CD4-positive, alpha-beta T cell treated with Interleukin-15 for 4 hours (primary cell): ENCODE measurements around the gene PCDHGB6.
"Not testable (repeated sequence)": the region's sequence is repeated elsewhere in the genome, so short reads cannot be mapped to it uniquely, and the experiment has no call there.

Experiments used
- DNase-seq: peaks from one replicate; pipeline ENCODE4 v3.0.0-alpha.2; 2020; ENCODE audit warnings: low spot score

PCDHGB6 gene

DNA sequence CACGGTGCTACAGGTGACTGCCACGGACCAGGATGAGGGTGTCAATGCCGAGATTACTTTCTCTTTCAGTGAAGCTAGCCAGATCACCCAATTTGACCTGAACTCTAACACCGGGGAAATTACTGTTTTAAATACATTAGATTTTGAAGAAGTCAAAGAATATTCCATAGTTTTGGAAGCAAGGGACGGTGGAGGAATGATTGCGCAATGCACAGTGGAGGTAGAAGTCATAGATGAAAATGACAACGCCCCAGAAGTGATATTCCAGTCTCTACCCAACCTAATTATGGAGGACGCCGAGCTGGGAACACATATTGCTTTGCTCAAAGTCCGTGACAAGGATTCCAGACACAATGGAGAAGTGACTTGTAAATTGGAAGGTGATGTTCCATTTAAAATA, 19.2 kb upstream of the PCDHGB6 start:
- DNase-seq: no peak

DNA sequence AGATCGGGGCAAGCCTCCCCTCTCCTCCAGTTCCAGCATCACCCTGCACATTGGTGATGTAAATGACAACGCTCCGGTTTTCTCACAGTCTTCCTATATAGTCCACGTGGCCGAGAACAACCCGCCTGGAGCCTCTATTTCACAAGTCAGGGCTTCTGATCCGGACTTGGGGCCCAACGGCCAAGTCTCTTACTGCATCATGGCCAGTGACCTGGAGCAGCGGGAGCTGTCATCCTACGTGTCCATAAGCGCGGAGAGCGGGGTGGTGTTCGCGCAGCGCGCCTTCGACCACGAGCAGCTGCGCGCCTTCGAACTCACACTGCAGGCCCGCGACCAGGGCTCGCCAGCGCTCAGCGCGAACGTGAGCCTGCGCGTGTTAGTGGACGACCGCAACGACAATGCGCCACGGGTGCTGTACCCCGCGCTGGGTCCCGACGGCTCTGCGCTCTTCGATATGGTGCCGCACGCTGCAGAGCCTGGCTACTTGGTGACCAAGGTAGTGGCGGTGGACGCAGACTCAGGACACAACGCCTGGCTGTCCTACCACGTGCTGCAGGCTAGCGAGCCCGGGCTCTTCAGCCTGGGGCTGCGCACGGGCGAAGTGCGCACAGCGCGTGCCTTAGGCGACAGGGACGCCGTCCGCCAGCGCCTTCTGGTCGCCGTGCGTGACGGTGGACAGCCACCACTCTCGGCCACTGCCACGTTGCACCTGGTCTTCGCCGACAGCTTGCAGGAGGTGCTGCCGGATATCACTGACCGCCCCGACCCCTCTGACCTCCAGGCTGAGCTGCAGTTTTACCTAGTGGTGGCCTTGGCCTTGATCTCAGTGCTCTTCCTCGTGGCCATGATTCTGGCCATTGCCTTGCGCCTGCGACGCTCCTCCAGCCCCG, 18.4 kb upstream of the PCDHGB6 start:
- no peak for DNase-seq

DNA sequence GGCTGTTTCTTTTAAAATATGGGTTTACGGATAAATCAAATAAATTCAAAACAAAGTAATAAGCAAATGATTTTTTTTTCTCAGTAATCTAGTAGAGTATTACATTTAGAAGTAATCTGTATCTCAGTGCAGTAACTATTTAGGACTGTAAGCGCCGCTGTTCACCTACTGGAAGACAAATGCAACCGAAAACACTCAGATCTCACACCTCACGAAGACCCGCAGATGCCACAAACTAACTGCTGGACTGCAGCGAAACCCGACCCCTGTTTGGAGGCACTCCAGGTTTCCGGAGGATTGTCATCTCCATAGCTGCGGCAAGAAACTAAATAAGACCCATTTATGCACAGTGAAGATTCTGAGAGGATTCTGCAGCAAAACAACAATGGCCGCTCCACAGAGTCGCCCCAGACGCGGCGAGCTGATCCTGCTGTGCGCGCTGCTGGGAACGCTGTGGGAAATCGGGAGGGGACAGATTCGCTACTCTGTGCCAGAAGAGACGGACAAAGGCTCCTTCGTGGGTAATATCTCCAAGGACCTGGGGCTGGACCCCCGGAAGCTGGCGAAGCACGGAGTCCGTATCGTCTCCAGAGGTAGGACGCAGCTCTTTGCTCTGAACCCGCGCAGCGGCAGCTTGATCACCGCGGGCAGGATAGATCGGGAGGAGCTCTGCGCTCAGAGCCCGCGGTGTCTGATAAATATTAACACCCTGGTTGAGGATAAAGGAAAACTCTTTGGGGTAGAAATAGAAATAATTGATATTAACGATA, 15.2 kb upstream of the PCDHGB6 start, which contains the start of gene PCDHGA8:
Gene PCDHGA8, plus strand, starts transcription at position 205 of the 770 bp plus-strand sequence. Its CDS starts 181 bp downstream, at position 386.
- no peak for DNase-seq

DNA sequence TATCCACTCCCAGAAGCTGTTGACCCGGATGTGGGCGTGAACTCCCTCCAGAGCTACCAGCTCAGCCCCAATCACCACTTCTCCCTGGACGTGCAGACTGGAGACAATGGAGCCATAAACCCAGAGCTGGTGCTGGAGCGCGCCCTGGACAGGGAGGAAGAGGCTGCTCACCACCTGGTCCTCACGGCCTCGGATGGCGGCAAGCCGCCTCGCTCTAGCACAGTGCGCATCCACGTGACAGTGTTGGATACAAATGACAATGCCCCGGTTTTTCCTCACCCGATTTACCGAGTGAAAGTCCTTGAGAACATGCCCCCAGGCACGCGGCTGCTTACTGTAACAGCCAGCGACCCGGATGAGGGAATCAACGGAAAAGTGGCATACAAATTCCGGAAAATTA, 14.6 kb upstream of the PCDHGB6 start:
- DNase-seq: no peak

DNA sequence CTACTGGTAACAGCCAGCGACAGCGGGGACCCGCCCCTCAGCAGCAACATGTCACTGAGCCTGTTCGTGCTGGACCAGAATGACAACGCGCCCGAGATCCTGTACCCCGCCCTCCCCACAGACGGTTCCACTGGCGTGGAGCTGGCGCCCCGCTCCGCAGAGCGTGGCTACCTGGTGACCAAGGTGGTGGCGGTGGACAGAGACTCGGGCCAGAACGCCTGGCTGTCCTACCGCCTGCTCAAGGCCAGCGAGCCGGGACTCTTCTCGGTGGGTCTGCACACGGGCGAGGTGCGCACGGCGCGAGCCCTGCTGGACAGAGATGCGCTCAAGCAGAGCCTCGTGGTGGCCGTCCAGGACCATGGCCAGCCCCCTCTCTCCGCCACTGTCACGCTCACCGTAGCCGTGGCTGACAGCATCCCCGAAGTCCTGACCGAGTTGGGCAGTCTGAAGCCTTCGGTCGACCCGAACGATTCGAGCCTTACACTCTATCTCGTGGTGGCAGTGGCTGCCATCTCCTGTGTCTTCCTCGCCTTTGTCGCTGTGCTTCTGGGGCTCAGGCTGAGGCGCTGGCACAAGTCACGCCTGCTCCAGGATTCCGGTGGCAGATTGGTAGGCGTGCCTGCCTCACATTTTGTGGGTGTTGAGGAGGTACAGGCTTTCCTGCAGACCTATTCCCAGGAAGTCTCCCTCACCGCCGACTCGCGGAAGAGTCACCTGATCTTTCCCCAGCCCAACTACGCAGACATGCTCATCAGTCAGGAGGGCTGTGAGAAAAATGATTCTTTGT, 13.2 kb upstream of the PCDHGB6 start:
- DNase-seq: not testable (repeated sequence)

DNA sequence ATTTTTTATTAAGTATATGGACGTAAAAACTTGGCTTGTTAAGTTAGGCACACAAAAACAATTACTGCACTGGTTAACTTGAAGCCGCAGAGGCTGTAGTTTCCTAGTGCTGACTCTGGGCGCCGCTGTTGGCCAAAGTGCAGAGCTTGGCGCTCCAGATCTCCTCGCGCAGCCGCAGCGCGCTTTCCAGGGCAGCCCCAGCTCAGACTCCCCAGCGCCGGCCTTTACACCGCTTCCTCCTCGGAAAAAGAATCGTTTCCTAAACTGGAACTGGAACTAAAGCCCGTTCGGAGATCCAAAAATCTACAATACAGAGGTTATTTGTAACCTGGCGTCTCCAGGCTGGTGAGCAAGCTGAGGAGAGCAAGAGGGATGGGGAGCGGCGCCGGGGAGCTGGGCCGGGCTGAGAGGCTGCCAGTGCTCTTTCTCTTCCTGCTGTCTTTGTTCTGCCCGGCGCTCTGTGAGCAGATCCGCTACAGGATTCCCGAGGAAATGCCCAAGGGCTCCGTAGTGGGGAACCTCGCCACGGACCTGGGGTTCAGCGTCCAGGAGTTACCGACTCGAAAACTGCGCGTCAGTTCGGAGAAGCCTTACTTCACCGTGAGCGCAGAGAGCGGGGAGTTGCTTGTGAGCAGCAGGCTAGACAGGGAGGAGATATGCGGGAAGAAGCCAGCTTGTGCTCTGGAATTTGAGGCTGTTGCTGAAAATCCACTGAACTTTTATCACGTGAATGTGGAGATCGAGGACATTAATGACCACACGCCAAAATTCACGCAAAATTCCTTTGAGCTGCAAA, 9.9 kb upstream of the PCDHGB6 start, which contains the start of gene PCDHGB5:
Gene PCDHGB5, plus strand, starts transcription at position 192 of the 796 bp plus-strand sequence. Its CDS starts 181 bp downstream, at position 373.
- DNase-seq: peak; percentile 31

DNA sequence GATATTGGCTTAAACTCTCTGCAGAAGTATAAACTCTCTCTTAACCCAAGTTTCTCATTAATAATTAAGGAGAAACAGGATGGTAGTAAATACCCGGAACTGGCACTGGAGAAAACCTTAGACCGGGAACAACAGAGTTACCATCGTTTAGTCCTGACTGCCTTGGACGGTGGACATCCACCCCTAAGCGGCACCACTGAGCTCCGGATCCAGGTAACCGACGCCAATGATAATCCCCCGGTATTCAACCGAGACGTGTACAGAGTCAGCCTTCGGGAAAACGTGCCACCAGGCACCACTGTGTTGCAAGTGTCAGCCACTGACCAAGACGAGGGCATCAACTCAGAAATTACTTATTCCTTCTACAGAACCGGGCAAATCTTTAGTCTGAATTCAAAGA, 9.2 kb upstream of the PCDHGB6 start:
- DNase-seq: no peak

DNA sequence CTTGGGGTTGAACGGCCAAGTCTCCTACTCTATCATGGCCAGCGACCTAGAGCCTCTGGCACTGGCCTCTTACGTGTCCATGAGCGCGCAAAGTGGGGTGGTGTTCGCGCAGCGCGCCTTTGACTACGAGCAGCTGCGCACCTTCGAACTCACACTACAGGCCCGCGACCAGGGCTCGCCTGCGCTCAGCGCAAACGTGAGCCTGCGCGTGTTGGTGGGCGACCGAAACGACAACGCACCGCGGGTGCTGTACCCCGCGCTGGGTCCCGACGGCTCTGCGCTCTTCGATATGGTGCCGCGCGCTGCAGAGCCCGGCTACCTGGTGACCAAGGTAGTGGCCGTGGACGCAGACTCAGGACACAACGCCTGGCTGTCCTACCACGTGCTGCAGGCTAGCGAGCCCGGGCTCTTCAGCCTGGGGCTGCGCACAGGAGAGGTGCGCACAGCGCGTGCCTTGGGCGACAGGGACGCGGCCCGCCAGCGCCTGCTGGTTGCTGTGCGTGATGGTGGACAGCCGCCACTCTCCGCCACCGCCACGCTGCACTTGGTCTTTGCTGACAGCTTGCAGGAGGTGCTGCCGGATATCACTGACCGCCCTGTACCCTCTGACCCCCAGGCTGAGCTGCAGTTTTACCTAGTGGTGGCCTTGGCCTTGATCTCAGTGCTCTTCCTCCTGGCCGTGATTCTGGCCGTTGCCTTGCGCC, 8.1 kb upstream of the PCDHGB6 start:
- DNase-seq: no peak

DNA sequence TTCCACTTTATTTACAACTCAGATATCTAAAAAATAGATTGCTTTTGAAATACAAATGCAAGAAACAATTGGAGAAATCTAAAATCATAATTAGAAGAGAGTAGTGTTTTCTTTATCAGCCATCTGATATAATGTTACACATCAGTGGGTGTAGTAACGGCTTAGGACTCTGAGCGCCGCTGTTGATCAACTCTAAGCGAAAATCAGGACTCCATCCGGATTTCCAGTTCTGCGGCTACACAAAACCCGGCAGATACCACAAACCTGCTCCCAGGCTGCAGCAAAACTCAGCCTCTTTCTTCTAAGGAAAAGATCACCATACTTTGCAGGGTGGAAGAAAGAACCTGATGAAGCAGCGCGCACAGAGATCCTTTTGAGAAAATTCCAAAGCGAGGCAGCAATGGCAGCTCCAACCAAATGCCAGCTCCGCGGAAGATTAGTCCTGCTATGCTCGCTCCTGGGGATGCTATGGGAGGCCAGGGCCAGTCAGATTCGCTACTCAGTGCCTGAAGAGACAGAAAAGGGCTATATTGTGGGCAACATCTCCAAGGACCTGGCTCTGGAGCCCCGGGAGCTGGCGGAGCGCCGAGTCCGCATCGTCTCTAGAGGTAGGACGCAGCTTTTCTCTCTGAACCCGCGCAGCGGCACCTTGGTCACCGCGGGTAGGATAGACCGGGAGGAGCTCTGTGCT, 5.1 kb upstream of the PCDHGB6 start, which contains the start of gene PCDHGA9:
Gene PCDHGA9, plus strand, starts transcription at position 226 of the 691 bp plus-strand sequence. Its CDS starts 175 bp downstream, at position 401.
- no peak for DNase-seq

DNA sequence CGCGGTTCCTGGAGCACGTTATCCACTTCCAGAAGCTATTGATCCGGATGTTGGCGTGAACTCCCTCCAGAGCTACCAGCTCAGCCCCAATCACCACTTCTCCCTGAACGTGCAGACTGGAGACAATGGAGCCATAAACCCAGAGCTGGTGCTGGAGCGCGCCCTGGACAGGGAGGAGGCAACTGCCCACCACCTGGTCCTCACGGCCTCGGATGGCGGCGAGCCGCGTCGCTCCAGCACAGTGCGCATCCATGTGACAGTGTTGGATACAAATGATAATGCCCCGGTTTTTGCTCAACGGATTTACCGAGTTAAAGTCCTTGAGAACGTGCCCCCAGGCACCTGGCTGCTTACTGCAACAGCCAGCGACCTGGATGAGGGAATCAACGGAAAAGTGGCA, 4.4 kb upstream of the PCDHGB6 start:
- DNase-seq: no peak

DNA sequence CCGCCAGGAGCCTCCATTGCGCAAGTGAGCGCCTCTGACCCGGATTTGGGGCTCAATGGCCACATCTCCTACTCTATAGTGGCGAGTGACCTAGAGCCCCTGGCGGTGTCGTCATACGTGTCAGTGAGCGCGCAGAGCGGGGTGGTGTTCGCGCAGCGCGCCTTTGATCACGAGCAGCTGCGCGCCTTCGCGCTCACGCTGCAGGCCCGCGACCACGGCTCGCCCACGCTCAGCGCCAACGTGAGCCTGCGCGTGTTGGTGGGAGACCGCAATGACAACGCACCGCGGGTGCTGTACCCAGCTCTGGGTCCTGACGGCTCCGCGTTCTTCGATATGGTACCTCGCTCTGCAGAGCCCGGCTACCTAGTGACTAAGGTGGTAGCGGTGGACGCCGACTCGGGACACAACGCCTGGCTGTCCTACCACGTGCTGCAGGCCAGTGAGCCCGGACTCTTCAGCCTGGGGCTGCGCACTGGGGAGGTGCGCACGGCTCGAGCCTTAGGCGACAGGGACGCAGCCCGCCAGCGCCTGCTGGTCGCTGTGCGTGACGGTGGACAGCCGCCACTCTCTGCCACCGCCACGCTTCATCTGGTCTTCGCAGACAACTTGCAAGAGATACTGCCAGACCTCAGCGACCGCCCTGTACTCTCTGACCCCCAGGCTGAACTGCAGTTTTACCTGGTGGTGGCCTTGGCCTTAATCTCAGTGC, 1.9 kb downstream of the PCDHGB6 start:
- DNase-seq: no peak

DNA sequence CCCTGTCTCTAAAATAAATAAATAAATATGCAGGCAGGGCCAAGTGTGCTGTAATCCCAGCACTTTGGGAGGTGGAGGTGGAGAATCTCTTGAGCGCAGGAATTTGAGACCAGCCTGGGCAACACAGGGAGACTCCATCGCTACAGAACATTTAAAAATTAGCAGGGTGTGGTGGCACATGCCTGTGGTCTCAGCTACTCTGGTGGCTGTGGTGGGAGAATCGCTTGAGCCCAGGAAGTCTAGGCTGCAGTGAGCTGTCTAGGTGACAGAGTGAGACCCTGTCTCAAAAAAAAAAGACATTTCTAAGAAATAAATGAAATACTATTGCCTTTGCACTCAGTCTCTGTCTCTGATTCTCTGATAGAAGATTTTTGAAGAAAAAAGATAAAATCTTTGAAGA, 3.8 kb downstream of the PCDHGB6 start:
- peak; percentile 23 for DNase-seq

DNA sequence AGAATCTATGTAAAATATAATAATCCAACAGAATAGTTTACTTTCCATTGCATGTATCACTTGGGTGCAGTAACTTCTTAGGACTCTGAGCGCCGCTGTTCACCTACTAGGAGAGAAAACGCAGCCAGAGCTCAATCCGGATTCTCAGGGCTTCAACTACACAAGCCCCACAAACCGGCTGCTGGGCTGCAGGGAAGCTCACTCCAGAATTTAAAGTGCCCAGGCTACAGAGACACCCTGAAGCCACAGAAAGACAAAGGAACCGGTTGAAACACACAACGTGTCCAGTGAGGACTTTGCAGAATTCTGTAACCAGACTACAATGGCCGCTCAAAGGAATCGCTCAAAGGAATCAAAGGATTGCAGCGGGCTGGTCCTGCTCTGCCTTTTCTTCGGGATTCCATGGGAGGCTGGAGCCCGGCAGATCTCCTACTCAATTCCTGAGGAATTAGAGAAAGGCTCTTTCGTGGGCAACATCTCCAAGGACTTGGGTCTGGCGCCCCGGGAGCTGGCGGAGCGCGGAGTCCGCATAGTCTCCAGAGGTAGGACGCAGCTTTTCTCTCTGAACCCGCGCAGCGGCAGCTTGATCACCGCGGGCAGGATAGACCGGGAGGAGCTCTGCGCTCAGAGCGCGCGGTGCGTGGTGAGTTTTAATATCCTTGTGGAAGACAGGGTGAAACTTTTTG, 5.2 kb downstream of the PCDHGB6 start, which contains the start of gene PCDHGA10:
Gene PCDHGA10, plus strand, starts transcription at position 134 of the 686 bp plus-strand sequence. Its CDS starts 189 bp downstream, at position 323.
- peak; percentile 58 for DNase-seq

DNA sequence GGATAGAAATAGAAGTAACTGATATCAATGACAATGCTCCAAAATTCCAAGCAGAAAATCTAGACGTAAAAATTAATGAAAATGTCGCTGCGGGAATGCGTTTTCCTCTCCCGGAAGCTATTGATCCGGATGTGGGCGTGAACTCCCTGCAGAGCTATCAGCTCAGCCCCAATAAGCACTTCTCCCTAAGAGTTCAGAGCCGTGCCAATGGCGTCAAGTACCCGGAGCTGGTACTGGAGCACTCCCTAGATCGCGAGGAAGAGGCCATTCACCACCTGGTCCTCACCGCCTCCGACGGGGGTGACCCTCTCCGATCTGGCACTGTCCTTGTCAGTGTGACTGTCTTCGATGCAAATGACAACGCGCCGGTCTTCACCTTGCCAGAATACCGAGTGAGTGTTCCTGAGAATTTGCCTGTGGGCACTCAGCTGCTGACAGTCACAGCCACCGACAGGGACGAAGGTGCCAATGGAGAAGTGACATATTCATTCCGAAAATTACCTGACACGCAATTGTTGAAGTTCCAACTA, 5.8 kb downstream of the PCDHGB6 start:
- no peak for DNase-seq

DNA sequence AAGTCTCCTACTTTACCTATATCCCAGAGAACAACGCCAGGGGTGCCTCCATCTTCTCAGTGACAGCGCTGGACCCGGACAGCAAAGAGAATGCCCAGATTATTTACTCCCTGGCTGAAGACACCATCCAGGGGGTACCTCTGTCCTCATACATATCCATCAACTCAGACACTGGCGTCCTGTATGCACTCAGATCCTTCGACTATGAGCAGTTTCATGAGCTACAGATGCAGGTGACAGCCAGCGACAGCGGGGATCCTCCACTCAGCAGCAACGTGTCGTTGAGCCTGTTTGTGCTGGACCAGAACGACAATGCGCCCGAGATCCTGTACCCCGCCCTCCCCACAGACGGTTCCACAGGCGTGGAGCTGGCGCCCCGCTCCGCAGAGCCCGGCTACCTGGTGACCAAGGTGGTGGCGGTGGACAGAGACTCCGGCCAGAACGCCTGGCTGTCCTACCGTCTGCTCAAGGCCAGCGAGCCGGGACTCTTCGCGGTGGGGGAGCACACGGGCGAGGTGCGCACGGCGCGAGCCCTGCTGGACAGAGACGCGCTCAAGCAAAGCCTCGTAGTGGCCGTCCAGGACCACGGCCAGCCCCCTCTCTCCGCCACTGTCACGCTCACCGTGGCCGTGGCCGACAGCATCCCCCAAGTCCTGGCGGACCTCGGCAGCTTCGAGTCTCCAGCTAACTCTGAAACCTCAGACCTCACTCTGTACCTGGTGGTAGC, 6.9 kb downstream of the PCDHGB6 start:
- DNase-seq: not testable (repeated sequence)

DNA sequence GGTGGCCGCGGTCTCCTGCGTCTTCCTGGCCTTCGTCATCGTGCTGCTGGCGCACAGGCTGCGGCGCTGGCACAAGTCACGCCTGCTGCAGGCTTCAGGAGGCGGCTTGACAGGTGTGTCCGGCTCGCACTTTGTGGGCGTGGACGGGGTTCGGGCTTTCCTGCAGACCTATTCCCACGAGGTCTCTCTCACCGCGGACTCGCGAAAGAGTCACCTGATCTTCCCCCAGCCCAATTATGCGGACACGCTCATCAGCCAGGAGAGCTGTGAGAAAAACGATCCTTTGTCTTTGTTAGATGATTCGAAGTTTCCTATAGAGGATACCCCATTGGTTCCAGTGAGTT, 7.4 kb downstream of the PCDHGB6 start:
- DNase-seq: not testable (repeated sequence)

DNA sequence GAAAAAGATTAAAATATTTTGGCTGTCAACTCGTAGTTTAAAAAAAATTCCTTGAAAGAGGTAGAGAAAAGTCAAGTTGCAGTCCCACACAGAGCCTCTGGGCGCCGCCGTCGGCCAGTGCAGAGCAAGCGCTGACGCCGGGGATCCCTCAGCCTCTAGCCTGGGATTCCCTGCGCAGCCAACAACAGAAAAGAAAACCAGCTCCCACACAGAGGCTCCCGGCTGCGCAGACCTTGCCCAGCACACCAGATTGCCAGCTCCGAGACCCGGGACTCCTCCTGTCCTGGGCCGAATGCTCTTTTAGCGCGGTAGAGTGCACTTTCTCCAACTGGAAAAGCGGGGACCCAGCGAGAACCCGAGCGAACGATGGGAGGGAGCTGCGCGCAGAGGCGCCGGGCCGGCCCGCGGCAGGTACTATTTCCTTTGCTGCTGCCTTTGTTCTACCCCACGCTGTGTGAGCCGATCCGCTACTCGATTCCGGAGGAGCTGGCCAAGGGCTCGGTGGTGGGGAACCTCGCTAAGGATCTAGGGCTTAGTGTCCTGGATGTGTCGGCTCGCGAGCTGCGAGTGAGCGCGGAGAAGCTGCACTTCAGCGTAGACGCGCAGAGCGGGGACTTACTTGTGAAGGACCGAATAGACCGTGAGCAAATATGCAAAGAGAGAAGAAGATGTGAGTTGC, 9.8 kb downstream of the PCDHGB6 start, which contains the start of gene PCDHGB7:
Gene PCDHGB7, plus strand, starts transcription at position 184 of the 679 bp plus-strand sequence. Its CDS starts 183 bp downstream, at position 367.
- DNase-seq: peak; percentile 32
